HG03432 (cell line): ENCODE results near the gene BRINP3.
"Not testable (repeated sequence)": the region's sequence is repeated elsewhere in the genome, so short reads cannot be mapped to it uniquely, and the experiment has no call there.

Source experiments
- ATAC-seq: cut with Tn5 transposase; IDR thresholded peaks from one replicate; pipeline ENCODE4 v1.9.1; 2021; ENCODE audit warnings: mild to moderate bottlenecking, moderate library complexity; ENCODE audit not compliant: unreplicated experiment

Gene BRINP3

GRCh38 chr1:190126728-190127127 lies 350.9 kb downstream of the BRINP3 start:
- no peak for ATAC-seq

- ATAC-seq: no peak
Observed at GRCh38 chr1:190124068-190124467, 353.6 kb downstream of the BRINP3 start.

GRCh38 chr1:190120564-190120963 lies 357.1 kb downstream of the BRINP3 start:
- not testable (repeated sequence) for ATAC-seq

GRCh38 chr1:190119683-190120082 lies 358.0 kb downstream of the BRINP3 start:
- no peak for ATAC-seq

GRCh38 chr1:190116921-190117320 lies 360.7 kb downstream of the BRINP3 start:
- ATAC-seq: no peak

- no peak for ATAC-seq
Observed at GRCh38 chr1:190104961-190105360, 372.7 kb downstream of the BRINP3 start.

- no peak for ATAC-seq
Observed at GRCh38 chr1:190102757-190103326, 374.8 kb downstream of the BRINP3 start.

- ATAC-seq: no peak
Observed at GRCh38 chr1:190101756-190102155, 375.9 kb downstream of the BRINP3 start.

- no peak for ATAC-seq
Observed at GRCh38 chr1:190098756-190099155, 378.9 kb downstream of the BRINP3 start.

GRCh38 chr1:190098107-190098506 lies 379.6 kb downstream of the BRINP3 start:
- ATAC-seq: no peak

- no peak for ATAC-seq
Observed at GRCh38 chr1:190095596-190095995, 382.1 kb downstream of the BRINP3 start.

GRCh38 chr1:190084552-190084951 lies 393.1 kb downstream of the BRINP3 start:
- peak; percentile 76 for ATAC-seq

GRCh38 chr1:190068304-190068703 lies 409.4 kb downstream of the BRINP3 start:
- no peak for ATAC-seq

- peak; percentile 74 for ATAC-seq
Observed at GRCh38 chr1:190067592-190067991, 410.1 kb downstream of the BRINP3 start.

- ATAC-seq: no peak
Observed at GRCh38 chr1:190066011-190066410, 411.7 kb downstream of the BRINP3 start.

GRCh38 chr1:190049314-190049713 lies 428.4 kb downstream of the BRINP3 start:
- ATAC-seq: no peak
